Measurements from ENCODE around the gene AASDH. TPM values are rescaled to one million over a fixed set of nuclear protein-coding genes. Genes with fewer than 3 reads are reported as not detected.

Gene AASDH
- total RNA-seq, 1 experiment from 2014 or later: 5.4 TPM

- Histone ChIP-seq H3K27me3 (ENCODE audit: control insufficient read depth, insufficient read depth, low read length) (no peaks in the 10 kb centered on the region), H3K4me3 (ENCODE audit: low read depth in 2 of 2, low read length in 2 of 2) (no peak overlapping the region), H3K27ac (ENCODE audit: low read length) (no peak overlapping the region), H3K9me3 (ENCODE audit: control insufficient read depth, insufficient read depth, low read depth, low read length) (no peaks in the 10 kb centered on the region), H3K36me3 (ENCODE audit: control insufficient read depth, insufficient read depth, low read length) (no peaks in the 10 kb centered on the region), H3K4me1 (ENCODE audit: control insufficient read depth, insufficient read depth, low read length) (peaks cover 3% of the 10 kb centered on the region)
- in situ Hi-C loops (cut with HindIII; ENCODE audit: low pct_unique_long_range_greater_than_20kb, low sequenced_read_pairs) (no loop called here), intact Hi-C loops (cut with micrococcal nuclease; ENCODE audit: unreplicated experiment) (no loop called here)
- TF ChIP-seq, protein P1, sequence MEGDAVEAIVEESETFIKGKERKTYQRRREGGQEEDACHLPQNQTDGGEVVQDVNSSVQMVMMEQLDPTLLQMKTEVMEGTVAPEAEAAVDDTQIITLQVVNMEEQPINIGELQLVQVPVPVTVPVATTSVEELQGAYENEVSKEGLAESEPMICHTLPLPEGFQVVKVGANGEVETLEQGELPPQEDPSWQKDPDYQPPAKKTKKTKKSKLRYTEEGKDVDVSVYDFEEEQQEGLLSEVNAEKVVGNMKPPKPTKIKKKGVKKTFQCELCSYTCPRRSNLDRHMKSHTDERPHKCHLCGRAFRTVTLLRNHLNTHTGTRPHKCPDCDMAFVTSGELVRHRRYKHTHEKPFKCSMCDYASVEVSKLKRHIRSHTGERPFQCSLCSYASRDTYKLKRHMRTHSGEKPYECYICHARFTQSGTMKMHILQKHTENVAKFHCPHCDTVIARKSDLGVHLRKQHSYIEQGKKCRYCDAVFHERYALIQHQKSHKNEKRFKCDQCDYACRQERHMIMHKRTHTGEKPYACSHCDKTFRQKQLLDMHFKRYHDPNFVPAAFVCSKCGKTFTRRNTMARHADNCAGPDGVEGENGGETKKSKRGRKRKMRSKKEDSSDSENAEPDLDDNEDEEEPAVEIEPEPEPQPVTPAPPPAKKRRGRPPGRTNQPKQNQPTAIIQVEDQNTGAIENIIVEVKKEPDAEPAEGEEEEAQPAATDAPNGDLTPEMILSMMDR (IDR thresholded peaks at IDR 0.05): no peak
- TF ChIP-seq TCF7L2 (IDR thresholded peaks at IDR 0.05; ENCODE audit: low read depth, low read length): no peak
- no peak for TF ChIP-seq SIN3A (IDR thresholded peaks at IDR 0.05; ENCODE audit: borderline replicate concordance, insufficient read depth, low read depth, low read length)
- no peak for TF ChIP-seq POLR2AphosphoS5 (IDR thresholded peaks at IDR 0.05; ENCODE audit: low read depth, low read length)
- no peak for TF ChIP-seq REST (IDR thresholded peaks at IDR 0.05; ENCODE audit: insufficient read depth in 1 of 2, low read depth in 2 of 2, low read length in 1 of 2)
- ATAC-seq: no peak
- ChIA-PET POLR2A (no interaction called here), CTCF (no interaction called here)
- BruUV-seq (replicated peaks): no TSS peak
- DNase-seq (ENCODE audit: low read depth, low spot score): no peak
These were observed 81.9 kb downstream of the AASDH start for GRCh38 chr4:56305390-56305789.

DNA sequence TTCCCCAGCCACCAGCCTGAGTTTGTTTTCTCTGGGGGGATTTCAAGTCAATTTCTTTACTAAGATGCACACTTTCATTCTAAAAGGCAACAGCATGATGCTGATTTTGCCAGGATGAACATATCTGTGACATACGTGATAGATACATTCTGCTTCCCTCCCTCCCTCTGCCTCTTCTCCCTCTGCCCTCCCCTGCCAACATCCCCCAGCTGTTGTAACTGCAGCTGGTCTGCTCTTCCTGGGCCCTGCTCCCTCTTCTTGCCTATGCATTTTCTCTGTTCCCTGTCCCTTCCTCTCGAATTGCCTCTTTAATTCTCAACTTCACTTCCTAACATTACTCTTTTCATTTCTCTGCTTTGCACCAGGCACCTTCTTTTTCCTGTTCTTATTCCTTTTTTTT is 83.4 kb downstream of the AASDH start:
- no peaks in the 10 kb centered on the region for H3K36me3 ChIP-seq (ENCODE audit: control insufficient read depth, insufficient read depth, low read length)
- no peak for DNase-seq (ENCODE audit: low read depth, low spot score)
- CTCF ChIA-PET: no interaction called here
- POLR2A ChIA-PET: no interaction called here
- H3K4me3 ChIP-seq (ENCODE audit: low read depth in 2 of 2, low read length in 2 of 2): no peak overlapping the region
- ATAC-seq: no peak
- TF ChIP-seq REST (IDR thresholded peaks at IDR 0.05; ENCODE audit: insufficient read depth in 1 of 2, low read depth in 2 of 2, low read length in 1 of 2) (no peak), SIN3A (IDR thresholded peaks at IDR 0.05; ENCODE audit: borderline replicate concordance, insufficient read depth, low read depth, low read length) (no peak), TCF7L2 (IDR thresholded peaks at IDR 0.05; ENCODE audit: low read depth, low read length) (no peak), POLR2AphosphoS5 (IDR thresholded peaks at IDR 0.05; ENCODE audit: low read depth, low read length) (no peak)
- TF ChIP-seq, protein P1 (IDR thresholded peaks at IDR 0.05): no peak
- no peaks in the 10 kb centered on the region for H3K27me3 ChIP-seq (ENCODE audit: control insufficient read depth, insufficient read depth, low read length)
- no TSS peak for BruUV-seq (replicated peaks)
- H3K27ac ChIP-seq (ENCODE audit: low read length): no peak overlapping the region
- intact Hi-C loops (cut with micrococcal nuclease; ENCODE audit: unreplicated experiment) (loop anchor here (5.0 kb wide), 1 partner anchor 357 kb away; the partner anchor contains the start of gene CEP135), in situ Hi-C loops (cut with HindIII; ENCODE audit: low pct_unique_long_range_greater_than_20kb, low sequenced_read_pairs) (no loop called here)
- H3K9me3 ChIP-seq (ENCODE audit: control insufficient read depth, insufficient read depth, low read depth, low read length): no peaks in the 10 kb centered on the region
- H3K4me1 ChIP-seq (ENCODE audit: control insufficient read depth, insufficient read depth, low read length): peaks cover 3% of the 10 kb centered on the region

Data from Panc1 (cell line).